Measurements from ENCODE around the gene B3GNT9.

B3GNT9 gene, protein sequence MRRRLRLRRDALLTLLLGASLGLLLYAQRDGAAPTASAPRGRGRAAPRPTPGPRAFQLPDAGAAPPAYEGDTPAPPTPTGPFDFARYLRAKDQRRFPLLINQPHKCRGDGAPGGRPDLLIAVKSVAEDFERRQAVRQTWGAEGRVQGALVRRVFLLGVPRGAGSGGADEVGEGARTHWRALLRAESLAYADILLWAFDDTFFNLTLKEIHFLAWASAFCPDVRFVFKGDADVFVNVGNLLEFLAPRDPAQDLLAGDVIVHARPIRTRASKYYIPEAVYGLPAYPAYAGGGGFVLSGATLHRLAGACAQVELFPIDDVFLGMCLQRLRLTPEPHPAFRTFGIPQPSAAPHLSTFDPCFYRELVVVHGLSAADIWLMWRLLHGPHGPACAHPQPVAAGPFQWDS

DNA sequence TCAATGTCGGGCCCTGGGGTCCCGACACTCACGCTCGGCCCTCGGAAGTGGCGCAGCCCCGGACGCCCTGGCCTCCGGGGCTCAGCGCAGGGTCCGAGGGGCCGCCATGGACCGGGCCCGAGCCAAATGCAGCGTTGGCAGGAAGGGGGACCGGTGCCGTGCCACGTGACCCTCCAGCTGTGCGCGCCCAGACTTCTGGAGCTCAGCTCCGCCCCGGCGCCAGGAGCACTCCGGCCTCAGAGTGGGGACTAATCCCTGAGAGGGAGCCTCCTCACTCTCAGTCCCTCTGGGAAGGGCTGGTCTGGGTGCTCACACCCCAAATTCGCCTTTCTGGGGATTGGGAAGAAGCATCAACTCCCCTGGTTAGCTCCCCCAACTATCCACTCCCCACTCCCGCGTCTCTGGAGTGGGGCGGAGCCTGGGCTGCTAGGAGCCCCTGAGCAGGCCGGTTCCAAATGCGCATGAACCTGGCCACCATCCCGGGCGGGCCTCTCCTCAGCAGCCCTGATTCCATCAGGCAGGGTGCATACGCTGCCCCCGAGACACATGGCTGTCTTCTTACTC lies at the start of gene B3GNT9:
Gene B3GNT9, minus strand, starts transcription at position 166 of the 564 bp plus-strand sequence. CDS start 513 bp downstream, outside the sequence.
- no peak for DNase-seq (ENCODE audit: low read depth in 3 of 3)

DNA sequence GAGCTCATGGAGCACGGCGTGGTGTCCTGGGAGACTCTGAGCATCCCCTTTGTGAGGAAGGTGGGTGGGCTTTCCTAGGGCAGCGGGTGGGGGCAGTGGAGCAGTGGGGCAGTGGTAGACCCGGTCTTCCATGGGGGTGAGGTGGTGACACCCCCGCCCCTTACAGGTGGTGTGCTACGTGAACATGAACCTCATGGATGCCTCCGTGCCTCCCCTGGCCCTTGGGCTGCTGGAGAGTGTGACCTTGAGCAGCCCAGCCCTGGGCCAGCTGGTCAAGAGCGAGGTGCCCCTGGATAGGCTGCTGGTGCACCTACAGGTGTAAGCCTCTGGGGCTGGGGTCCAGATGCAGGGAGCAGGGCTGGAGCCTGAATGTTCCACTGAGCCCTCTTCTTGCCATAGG lies 49.7 kb upstream of the B3GNT9 start:
- no peak for DNase-seq (ENCODE audit: low read depth in 3 of 3)

DNA sequence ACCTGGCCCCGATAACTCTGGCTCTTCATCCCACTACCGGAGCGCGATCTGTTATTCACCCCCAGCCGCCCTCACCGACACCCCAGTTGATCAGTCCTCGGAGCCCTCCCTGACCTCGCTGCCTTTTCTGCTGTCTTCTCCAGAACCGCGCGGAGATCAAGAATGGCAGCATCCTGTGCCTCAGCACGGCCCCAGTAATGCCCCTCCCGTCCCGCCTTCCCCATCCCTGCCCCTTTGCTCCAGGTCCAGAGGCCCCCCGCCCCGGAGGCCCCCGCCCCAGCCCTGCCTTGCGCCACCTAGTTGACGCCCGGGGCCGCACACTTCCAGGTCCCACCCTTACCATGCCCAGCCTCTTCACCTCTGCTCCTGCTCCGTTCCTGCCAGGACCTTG lies 49.0 kb upstream of the B3GNT9 start:
- no peak for DNase-seq (ENCODE audit: low read depth in 3 of 3)

DNA sequence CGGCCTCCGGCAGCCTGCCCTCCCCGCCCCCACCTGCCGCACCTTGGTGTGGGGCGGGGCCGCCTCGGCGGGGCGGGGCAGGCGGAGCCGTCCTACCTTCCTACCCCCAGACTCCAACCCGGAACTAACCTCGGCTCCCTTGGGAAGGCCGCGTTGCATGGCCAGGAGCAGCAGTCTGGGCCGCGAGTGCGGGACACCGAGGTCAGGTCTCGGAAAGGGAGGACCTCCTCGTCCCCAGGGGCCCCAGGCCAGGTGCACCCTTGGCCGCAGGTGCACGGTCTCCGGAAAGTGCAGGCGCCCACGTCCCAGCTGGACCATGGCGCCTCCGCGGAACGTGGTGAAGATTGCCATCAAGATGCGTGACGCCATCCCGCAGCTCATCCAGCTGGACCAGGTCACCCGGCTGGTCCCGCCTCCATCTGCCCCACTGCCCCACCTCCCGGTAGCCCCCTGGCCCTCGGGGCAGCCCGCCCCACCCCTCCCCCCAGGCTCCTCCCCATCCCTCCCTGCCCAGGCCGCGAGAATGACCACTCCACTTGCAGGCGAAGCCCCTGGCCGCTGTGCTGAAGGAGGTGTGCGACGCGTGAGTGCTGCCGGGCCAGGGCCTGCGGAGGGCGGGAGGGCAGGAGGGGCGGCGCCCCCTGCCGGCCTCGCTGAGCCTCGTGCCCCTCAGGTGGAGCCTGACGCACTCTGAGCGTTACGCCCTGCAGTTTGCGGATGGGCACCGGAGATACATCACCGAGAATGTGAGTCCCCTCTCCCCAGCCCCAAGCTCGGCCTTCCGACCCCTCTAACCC lies 48.4 kb upstream of the B3GNT9 start, which contains the start of gene ELMO3:
Gene ELMO3, plus strand, starts transcription at position 121 of the 797 bp plus-strand sequence. Its CDS starts 196 bp downstream, at position 317.
- no peak for DNase-seq (ENCODE audit: low read depth in 3 of 3)

DNA sequence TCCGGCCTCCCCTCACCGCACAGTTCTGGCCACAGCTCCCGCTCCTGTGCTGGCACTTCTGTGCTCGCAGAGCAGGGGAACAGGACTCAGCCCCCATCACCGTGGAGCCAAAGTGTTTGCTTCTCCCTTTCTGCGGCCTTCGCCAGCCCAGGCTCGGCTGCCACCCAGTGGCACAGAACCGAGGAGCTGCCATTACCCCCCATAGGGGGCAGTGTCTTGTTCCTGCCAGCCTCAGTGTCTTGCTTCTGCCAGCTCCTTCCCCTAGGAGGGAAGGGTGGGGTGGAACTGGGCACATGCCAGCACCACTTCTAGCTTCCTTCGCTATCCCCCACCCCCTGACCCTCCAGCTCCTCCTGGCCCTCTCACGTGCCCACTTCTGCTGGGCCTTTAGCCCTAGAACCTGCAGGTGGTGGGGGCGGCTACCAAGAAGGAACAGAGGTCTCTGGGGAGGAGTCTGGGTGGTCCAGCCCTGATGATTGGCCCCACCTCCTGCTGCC lies 47.5 kb upstream of the B3GNT9 start:
- no peak for DNase-seq (ENCODE audit: low read depth in 3 of 3)

DNA sequence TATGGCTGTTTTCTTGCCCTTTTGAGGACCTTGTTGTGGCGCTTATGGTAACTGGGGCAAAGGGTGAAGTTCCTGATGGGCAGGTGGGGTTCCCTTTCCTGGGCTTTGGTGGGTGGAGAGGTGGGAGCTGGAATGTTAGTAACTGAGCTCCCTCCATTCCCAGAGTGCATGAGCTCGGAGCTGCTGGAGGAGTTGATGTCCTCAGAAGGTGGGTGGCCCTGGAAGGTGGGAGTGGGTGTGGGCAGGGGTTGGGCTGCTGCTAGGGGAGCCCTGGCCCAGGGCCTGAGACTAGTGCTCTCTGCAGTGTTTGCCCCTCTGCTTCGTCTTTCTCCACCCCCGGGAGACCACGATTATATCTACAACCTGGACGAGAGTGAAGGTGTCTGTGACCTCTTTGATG lies 46.9 kb upstream of the B3GNT9 start:
- no peak for DNase-seq (ENCODE audit: low read depth in 3 of 3)

DNA sequence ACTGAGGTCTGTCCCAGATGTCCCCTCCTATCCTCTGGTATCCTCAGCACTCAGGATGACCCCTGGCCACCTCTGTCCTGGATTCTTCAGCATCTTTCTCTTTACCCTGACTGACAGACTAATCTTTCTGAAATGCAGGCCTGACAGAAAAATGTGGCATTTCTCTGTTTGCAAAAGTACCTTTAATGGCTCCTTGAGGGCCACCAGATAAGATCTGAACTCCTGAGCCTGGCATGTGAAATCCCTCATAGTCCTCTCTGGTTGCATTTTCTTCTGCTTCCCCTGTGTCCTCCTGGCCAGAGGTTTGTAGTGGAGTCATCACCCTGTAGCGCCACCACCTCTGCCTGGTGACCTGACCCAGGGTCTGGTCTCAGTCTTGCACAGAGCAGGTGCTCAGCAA lies 46.1 kb upstream of the B3GNT9 start:
- no peak for DNase-seq (ENCODE audit: low read depth in 3 of 3)

DNA sequence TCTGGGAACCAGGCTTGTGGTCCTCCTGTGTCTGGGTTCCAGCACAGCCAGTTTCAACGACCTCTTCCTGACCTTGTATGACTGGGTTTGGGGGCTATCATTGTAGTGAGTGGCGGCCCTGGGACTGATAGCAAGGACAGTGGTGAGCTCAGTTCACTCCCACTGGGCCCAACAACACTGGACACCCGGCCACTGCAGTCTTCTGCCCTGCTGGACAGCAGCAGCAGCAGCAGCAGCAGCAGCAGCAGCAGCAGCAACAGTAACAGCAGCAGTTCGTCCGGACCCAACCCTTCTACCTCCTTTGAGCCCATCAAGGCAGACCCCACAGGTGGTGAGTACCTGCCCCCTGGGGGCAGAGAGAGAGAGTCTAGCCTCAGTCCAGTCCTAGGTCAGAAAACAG lies 44.9 kb upstream of the B3GNT9 start:
- DNase-seq (ENCODE audit: low read depth in 3 of 3): no peak

DNA sequence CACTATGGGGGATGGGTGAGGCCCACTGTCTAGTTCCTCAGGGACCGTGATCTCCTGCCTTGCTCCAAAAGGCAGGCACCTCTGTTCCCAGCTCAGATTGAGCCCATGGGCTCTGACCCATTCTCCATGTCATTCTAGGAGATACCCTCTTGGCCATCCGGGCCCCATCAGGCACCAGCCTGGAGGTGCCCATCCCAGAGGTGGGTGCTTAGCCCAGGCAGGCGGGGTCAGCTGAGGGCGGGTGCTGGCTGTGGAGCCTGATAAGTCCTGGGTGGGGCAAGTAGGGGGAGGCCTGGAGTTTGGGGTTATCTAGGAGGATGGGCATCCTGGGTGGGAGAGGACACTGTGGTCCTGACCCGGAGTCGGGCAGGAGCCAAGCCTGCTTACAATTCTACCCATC lies 43.5 kb upstream of the B3GNT9 start:
- no peak for DNase-seq (ENCODE audit: low read depth in 3 of 3)

DNA sequence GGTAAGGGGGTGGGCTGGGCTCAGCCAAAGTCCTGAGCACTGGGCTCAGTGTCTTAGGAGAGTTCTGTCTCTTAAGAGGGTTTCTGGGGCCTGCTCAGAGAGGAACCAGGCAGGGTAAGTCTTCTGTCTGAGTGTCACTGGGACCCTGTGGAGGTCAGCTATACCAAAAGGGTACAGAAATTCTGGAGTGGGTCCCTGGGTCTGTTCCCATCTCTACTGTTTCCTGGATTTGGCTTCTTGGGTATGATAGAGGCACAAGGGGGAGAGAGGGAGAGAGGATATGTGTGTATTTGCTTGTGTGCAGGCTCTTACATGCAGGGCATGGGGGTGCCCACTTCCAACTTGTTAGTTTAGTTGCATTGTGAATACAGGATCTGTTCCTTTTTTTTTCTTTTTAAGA lies 42.7 kb upstream of the B3GNT9 start:
- DNase-seq (ENCODE audit: low read depth in 3 of 3): no peak

DNA sequence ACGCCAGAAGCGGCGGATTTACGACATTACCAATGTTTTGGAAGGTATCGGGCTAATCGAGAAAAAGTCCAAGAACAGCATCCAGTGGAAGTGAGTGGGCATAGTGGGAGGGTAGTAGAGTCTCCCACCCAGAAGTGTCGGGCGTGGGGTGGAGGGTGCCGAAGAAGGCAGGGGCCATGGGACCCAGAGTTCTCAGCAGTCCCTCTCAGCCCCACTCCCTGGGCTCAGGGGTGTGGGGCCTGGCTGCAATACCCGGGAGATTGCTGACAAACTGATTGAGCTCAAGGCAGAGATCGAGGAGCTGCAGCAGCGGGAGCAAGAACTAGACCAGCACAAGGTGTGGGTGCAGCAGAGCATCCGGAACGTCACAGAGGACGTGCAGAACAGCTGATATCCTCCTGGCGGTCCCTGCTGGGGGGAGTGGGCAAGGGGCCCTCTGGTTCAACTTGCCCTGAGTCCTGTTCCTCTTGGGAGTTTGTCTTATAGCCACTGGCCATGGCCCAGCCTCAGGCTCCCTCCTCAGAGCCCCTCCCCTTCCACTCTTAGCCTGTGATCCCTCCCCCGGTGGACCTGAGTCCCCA lies 42.1 kb upstream of the B3GNT9 start:
- no peak for DNase-seq (ENCODE audit: low read depth in 3 of 3)

DNA sequence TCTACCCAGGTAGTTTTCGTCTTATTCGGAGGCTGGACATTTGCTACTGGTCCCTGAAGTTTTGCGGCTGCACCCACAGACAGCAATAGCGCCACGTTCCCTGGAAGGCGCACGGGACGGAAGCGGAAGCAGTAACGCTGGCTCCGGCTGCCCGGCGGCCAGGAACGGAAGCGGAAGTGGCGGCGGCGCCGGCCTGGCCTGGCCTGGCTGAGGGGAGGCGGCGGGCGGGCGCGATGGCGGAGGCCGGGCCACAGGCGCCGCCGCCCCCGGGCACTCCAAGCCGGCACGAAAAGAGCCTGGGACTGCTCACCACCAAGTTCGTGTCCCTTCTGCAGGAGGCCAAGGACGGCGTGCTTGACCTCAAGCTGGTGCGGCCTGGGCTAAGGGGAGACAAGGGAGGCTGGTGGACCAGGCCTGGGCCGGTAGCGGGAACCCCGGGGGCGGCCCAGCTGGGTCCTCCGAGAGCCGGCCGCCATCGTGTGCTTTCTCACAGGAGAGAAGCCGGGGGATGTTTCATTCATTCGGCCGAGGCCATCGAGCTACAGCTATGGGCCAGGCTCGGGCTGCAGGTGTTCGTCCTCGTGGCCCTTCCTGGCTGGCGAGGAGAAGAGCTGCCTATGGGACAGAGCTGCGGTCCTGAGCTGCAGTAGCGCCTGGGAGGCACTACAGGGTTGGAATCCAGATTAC lies 41.3 kb upstream of the B3GNT9 start, which contains the start of gene E2F4:
Gene E2F4, plus strand, starts transcription at position 161 of the 687 bp plus-strand sequence. Its CDS starts 73 bp downstream, at position 234.
- DNase-seq (ENCODE audit: low read depth in 3 of 3): peak; percentile 68 to 78 (median 78)

DNA sequence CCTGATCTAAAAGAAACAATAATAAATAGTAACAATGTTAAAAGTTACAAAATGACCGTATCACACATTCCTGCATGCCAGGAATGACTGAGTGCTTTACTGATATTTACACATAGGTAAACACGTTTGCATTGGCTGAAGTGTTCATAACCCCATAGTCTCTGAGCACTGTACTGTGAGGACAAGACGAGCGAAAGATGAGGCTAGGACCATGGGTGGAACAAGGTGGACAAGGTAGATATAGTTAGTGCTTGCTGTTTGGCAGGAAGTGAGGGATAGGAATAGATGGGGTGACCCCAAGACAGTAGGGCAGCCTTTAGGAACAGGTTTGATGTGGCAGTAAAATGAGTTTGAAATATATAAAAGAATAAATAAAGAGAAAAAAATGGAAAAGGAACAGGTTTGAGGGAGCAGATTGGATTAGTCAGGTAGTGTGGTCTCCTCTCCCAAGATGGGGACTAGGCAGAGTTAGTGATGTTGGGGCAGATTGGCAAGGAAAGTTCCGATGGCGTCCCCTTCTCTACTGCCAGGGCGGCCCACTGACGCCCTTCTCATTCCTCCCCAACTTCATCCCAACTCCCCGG lies 40.7 kb upstream of the B3GNT9 start:
- DNase-seq (ENCODE audit: low read depth in 3 of 3): no peak

DNA sequence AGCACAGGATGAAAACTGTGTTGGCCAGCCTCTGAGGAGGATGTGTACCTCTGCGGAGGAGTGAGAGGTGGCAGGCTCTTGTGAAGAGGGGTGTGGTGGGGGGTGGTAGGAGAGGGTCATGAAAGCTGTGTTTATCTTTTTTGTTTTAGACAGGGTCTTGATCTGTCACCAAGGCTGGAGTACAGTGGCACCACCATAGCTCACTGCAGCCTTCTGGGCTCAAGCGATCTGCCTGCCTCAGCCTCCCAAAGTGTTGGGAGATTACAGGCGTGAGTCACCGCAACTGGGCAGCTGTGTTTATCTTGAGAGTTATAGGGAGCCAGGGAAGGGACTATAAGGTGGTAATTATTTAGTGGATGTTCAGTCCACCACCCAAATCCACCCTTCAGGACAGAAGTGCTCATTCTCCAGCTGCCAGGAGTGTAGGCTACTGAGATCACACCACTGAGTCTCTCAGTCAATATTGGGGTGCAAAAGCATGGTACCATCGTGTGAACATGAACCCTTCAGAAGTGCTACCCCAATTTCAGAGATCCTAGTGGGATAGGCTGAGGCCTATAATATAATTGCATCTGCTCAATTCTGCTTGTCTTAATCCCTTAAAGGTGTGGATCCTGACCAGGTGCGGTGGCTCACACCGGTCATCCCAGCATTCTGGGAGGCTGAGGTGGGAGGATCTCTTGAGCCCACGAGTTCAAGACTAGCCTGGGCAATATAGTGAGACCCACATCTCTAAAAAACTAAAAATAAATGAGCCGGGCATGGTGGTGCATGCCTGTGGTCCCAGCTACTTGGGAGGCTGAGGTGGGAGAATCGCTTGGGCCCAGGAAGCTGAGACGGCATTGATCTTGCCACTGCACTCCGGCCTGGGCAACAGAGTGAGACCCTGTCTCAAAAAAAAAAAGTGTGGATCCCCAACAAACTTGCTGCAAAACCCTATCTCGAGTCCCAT lies 39.9 kb upstream of the B3GNT9 start:
- no peak for DNase-seq (ENCODE audit: low read depth in 3 of 3)

DNA sequence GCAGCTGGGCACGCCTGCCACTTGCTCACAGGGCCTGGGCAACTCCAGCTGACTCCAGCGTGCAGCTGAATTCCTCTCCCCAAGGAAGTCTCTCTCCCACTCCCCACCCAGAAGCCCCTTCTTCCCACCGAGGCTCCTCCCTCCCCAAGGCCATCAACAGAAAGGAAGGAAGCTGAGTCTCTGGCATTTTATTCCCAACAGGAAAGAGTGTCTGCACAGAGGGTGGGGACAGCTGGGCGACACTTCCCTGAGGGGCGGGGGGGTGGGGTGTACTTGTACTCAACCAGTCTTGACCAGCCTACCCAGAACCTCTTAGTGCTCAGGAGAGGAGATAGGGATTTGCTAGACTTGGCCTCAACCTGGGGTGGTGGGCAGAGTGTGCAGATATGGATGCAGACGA lies 39.2 kb upstream of the B3GNT9 start, which contains the start of gene EXOC3L1:
Gene EXOC3L1, minus strand, starts transcription at position 96 of the 400 bp plus-strand sequence. CDS start 460 bp downstream, outside the sequence.
- no peak for DNase-seq (ENCODE audit: low read depth in 3 of 3)

DNA sequence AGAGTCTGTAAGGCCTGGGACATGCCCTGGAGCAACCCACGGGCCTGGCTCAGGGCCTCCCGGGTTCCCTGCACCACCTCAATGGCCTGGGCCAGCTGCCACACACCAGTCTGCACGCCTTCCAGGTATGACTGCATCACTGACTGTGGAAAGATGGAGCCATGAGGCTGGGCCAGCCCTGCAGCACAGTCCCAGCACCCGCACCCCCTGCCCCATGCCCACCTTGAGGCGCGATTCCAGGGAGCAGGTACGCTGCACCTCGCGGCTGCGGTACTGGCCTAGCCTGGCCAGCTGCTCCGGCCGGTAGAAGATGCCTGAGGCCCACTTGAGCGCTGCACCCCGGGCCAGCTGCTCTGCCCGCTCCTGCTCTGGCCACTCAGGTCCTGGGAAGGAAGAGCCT lies 38.0 kb upstream of the B3GNT9 start:
- no peak for DNase-seq (ENCODE audit: low read depth in 3 of 3)

DNA sequence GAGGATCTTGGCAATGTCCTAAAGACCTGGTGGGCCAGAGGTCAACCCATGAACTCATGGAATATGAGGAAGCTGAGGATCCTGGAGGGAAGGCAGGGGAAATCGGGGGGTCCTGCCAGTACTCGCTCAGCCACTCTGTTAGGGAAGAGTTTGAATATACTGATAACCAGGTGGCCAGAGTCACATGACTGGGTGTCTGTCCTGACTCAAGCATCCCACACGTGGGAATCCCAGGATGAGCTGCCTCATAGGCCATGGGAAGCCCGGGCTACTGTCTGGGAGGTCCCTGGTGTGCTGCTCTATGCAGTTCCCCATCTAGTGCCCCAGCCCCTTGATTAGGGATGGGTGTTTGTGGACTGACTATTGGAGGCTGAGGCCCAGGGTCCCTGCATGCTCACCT lies 37.5 kb upstream of the B3GNT9 start:
- DNase-seq (ENCODE audit: low read depth in 3 of 3): no peak

DNA sequence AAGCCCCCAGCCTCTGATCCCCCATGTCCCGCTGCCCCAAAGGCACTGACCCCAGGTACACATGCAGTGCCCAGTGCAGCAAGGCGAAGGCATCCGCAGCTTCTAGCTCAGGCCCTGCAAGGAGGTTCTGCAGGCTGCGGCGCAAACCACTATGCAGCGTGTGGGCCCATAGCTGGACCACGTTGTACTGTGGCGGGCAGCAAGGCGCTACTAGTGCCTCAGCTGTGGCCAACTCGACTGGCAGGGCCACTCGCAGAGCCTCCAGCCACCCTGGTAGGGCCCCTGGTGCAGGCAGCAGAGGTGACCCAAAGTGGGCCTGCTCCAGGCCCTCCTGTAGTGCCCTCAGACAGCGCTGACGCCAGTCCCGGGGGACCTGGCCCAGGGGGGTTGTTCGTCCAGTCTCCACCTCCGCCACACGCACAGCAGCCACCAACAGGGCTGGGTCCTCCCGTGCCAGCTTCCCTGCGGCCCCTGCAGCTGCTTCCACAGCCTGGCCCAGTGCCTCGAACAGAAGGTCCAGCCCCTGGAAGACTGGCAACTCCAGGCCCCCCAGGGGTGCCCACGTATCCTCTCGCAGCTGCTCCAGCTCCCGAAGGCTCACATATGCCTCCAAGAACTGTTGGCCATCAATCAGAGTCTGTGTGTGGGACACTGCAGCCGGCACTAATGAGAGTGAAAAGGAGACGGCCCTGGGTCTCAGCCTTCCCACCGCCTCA lies 36.5 kb upstream of the B3GNT9 start:
- no peak for DNase-seq (ENCODE audit: low read depth in 3 of 3)

DNA sequence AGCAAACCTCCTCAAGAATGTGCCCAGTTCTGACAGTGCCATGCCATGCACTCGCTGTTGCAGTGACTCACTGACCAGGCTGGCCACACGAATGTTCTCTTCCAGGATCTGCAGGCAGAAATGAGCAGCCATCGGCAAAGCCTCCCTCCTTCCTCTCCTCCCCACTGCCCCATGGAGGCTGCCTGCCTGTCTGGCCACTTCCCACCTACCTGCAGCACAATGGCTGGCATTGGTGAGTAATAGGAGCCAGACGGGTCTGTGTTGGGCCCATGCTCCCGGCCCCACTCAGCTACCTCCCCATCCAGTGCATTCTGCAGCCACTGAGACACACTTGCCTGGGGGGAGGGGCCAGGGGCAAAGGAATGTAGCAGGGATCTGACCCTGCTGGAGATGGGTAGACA lies 35.8 kb upstream of the B3GNT9 start:
- DNase-seq (ENCODE audit: low read depth in 3 of 3): no peak

Measured in stimulated activated CD4-positive, alpha-beta T cell treated with anti-CD3 and anti-CD28 coated beads, TNF-alpha, amount 100 ng/mL, for 4 hours (primary cell).